Right kidney (tissue), 1 donor: ENCODE data around the gene ODF2L.

Source experiments
- DNase-seq: peaks from one replicate; pipeline ENCODE4 v3.0.0-alpha.2; 2016

ODF2L gene

GRCh38 chr1:86318436-86318835 lies 77.7 kb downstream of the ODF2L start:
- no peak for DNase-seq

- DNase-seq = no peak
These were observed 78.2 kb downstream of the ODF2L start for GRCh38 chr1:86317926-86318325.

GRCh38 chr1:86305731-86306130 lies 90.4 kb downstream of the ODF2L start:
- no peak for DNase-seq

- no peak for DNase-seq
These were observed 93.0 kb downstream of the ODF2L start for GRCh38 chr1:86303041-86303690.
